WI38 (cell line): ENCODE measurements around the gene C5AR1.

Experiments
- H3K4me3 ChIP-seq: 2 replicates; pipeline ENCODE4 v1.5.1; 2011; ENCODE audit warnings: low read depth, mild to moderate bottlenecking, control low read depth, low read length
- TF ChIP-seq, protein P1 (sequence below): IDR thresholded peaks from 2 replicates; pipeline ENCODE4 v1.5.1; 2012; ENCODE audit warnings: low read depth, mild to moderate bottlenecking, control low read depth, low read length

The C5AR1 gene

DNA sequence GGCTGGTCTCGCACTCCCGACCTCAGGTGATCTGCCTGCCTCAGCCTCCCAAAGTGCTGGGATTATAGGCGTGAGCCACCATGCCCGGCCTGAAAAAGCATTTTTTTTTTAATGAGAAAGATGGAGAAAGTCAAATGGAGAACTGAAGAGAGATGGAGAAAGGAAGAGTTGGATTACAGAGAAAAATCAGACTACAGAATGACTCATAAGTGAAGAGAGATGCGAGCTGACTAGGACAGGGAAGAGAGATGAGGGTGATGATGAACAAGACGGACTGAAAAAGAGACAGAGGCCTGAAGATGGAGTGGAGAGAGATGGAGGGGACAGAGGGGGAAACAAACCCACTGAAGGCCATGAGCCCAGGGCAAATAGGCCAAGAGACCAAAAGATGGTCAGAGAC is 41.0 kb downstream of the C5AR1 start:
- TF ChIP-seq, protein P1, sequence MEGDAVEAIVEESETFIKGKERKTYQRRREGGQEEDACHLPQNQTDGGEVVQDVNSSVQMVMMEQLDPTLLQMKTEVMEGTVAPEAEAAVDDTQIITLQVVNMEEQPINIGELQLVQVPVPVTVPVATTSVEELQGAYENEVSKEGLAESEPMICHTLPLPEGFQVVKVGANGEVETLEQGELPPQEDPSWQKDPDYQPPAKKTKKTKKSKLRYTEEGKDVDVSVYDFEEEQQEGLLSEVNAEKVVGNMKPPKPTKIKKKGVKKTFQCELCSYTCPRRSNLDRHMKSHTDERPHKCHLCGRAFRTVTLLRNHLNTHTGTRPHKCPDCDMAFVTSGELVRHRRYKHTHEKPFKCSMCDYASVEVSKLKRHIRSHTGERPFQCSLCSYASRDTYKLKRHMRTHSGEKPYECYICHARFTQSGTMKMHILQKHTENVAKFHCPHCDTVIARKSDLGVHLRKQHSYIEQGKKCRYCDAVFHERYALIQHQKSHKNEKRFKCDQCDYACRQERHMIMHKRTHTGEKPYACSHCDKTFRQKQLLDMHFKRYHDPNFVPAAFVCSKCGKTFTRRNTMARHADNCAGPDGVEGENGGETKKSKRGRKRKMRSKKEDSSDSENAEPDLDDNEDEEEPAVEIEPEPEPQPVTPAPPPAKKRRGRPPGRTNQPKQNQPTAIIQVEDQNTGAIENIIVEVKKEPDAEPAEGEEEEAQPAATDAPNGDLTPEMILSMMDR: no peak
- H3K4me3 ChIP-seq: no peak overlapping the region

DNA sequence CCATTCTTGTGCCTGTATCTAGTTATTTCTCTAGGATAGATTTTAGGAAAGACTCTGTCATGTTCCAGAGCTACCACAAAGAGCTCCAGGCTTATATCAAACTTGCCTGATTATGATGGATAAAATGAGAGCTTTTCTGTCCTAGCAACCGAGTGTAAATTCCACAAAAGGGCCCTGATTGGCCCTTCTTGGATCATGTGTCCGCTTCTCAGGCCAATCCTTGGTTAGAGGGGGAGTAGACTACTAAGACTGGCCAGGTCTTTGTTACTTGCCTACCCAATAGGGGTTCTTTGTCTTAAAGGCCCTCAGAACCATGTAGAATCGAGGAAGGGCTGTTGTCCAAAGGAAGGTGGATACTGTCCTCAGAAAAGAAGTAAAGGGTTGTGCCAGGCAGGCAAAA is 41.9 kb downstream of the C5AR1 start:
- no peak overlapping the region for H3K4me3 ChIP-seq
- TF ChIP-seq, protein P1: no peak

GRCh38 chr19:47352095-47352494 is 42.4 kb downstream of the C5AR1 start:
- TF ChIP-seq, protein P1: no peak
- no peak overlapping the region for H3K4me3 ChIP-seq

GRCh38 chr19:47353307-47353712 is 43.6 kb downstream of the C5AR1 start:
- TF ChIP-seq, protein P1: no peak
- no peak overlapping the region for H3K4me3 ChIP-seq

- no peak overlapping the region for H3K4me3 ChIP-seq
- TF ChIP-seq, protein P1: no peak
Observed at GRCh38 chr19:47356900-47357299, 47.2 kb downstream of the C5AR1 start.

- TF ChIP-seq, protein P1: no peak
- H3K4me3 ChIP-seq: no peak overlapping the region
Observed at GRCh38 chr19:47357788-47358680, 48.4 kb downstream of the C5AR1 start.

- H3K4me3 ChIP-seq: no peak overlapping the region
- TF ChIP-seq, protein P1: no peak
Observed at GRCh38 chr19:47358936-47359335, 49.3 kb downstream of the C5AR1 start.
